ENCODE results near the gene INTS1.

- no peak for TF ChIP-seq CTCF (IDR thresholded peaks at IDR 0.05 in 2 of 3, conservative IDR thresholded peaks at IDR 0.05 in 1 of 3; ENCODE audit: control insufficient read depth in 2 of 3, extremely low read depth in 1 of 3, insufficient read depth in 1 of 3, low read depth in 3 of 3, low read length in 3 of 3)
- TF ChIP-seq SMC3 (IDR thresholded peaks at IDR 0.05; ENCODE audit: borderline replicate concordance, low read length) = no peak
- no peak for TF ChIP-seq EZH2 (IDR thresholded peaks at IDR 0.05; ENCODE audit: borderline replicate concordance, control insufficient read depth, low read depth, low read length)
- no peak for TF ChIP-seq ZBTB11 (CRISPR knock-in tag; IDR thresholded peaks at IDR 0.05)
- TF ChIP-seq POLR2A (IDR thresholded peaks at IDR 0.05; ENCODE audit: low read depth, low read length) = no peak
- TF ChIP-seq POLR2AphosphoS5 (IDR thresholded peaks at IDR 0.05; ENCODE audit: low read length) = no peak
- no peak for TF ChIP-seq NRF1 (conservative IDR thresholded peaks at IDR 0.05; ENCODE audit: low read depth, low read length)
These were observed 10.6 kb downstream of the INTS1 start for GRCh38 chr7:1493571-1493970.

All from GM12878 (cell line).